Measurements from ENCODE around the gene DUSP16. TPM values are rescaled to one million over a fixed set of nuclear protein-coding genes. Genes with fewer than 3 reads are reported as not detected.
"Not testable (repeated sequence)": the region's sequence is repeated elsewhere in the genome, so short reads cannot be mapped to it uniquely, and the experiment has no call there.

DUSP16 gene
- total and polyA plus RNA-seq, 2 experiments from 2014 or later: 11.7 to 59.4 TPM

DNA sequence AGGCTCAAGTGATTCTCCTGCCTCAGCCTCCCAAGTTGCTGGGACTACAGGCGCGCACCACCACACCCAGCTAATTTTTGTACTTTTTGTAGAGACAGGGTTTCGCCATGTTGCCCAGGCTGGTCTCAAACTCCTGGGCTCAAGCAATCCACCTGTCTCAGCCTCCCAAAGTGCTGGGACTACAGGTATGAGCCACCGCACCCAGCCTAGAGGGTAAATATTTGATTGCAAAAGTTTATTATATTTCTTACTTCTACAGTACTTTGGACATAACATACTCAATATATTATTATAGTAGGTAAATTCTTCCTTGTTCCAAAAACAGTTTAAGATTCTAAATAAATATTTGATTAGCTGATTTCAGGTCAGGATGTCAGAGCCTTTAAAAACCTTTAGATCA lies 40.0 kb downstream of the DUSP16 start:
- DNase-seq (ENCODE audit: low spot score); H3K27me3 ChIP-seq (ENCODE audit: insufficient read depth); H3K27me3 Mint-ChIP-seq (ENCODE audit: insufficient read depth, low read depth, poor library complexity); ATAC-seq; H3F3A ChIP-seq (replicated peaks; ENCODE audit: low read depth); H3K4me2 ChIP-seq; H3K4me3 ChIP-seq; H2AFZ ChIP-seq; H3K27ac Mint-ChIP-seq; H3K27ac ChIP-seq (ENCODE audit: low read depth); H3K9me2 ChIP-seq (ENCODE audit: insufficient read depth); H3K4me3 Mint-ChIP-seq; H3K9me3 Mint-ChIP-seq; H4K20me1 ChIP-seq (replicated peaks; ENCODE audit: insufficient read depth); H3K36me3 ChIP-seq (ENCODE audit: insufficient read depth): not testable (repeated sequence)
- Histone ChIP-seq H3K79me2 (replicated peaks; ENCODE audit: insufficient read depth) (peaks cover 80% of the 10 kb centered on the region), H3K4me1 (ENCODE audit: insufficient read depth) (peaks cover 49% of the 10 kb centered on the region)
- Mint-ChIP-seq H3K4me1 (peaks cover 56% of the 10 kb centered on the region), H3K36me3 (ENCODE audit: low read depth) (peaks cover 28% of the 10 kb centered on the region)

DNA sequence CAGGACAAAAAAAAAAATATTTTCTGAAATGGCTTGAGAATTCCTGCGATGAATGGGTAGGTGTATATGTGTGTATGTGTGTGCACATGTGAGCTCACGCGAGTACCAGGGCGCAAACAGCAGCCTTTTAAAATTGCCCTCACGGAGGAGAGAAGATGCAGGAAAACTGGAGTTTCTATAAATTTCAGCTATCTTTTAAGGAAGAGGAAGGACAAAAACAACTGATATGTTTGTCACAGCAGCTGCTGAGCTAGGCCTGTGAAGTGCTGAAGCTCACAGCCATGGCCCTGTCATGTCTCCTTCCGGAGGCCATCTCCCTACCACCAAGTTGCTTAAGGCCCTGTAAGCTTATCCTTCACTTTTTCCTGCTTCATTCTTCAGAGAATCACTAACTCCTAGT lies 40.8 kb downstream of the DUSP16 start:
- Histone ChIP-seq H4K20me1 (replicated peaks; ENCODE audit: insufficient read depth) (0 out of 2 replicates have a peak, but pooled peaks cover 4% of the 10 kb centered on the region), H3K27ac (ENCODE audit: low read depth) (peak overlapping the region; percentile 72), H3K4me2 (no peak overlapping the region), H3K9me2 (ENCODE audit: insufficient read depth) (no peaks in the 10 kb centered on the region), H3K36me3 (ENCODE audit: insufficient read depth) (0 out of 2 replicates have a peak, but pooled peaks cover 3% of the 10 kb centered on the region), H3K79me2 (replicated peaks; ENCODE audit: insufficient read depth) (peaks cover 80% of the 10 kb centered on the region), H3K27me3 (ENCODE audit: insufficient read depth) (no peaks in the 10 kb centered on the region), H2AFZ (no peak overlapping the region), H3F3A (replicated peaks; ENCODE audit: low read depth) (no peaks in the 10 kb centered on the region), H3K4me3 (no peak overlapping the region), H3K4me1 (ENCODE audit: insufficient read depth) (peaks cover 43% of the 10 kb centered on the region)
- DNase-seq (ENCODE audit: low spot score): peak; percentile 27
- peak; percentile 64 for ATAC-seq
- Mint-ChIP-seq H3K4me3 (no peak overlapping the region), H3K9me3 (no peaks in the 10 kb centered on the region), H3K27ac (peak overlapping the region; percentile 47; the same call in 1 of the 2 replicates), H3K27me3 (ENCODE audit: insufficient read depth, low read depth, poor library complexity) (peaks cover 2% of the 10 kb centered on the region), H3K36me3 (ENCODE audit: low read depth) (peaks cover 36% of the 10 kb centered on the region), H3K4me1 (peaks cover 50% of the 10 kb centered on the region)
- TF ChIP-seq POLR2AphosphoS5 (IDR thresholded peaks at IDR 0.05; ENCODE audit: low read depth) (no peak), EZH2phosphoT487 (IDR thresholded peaks at IDR 0.05; ENCODE audit: unreplicated experiment) (no peak), JUNB (IDR thresholded peaks at IDR 0.05; ENCODE audit: unreplicated experiment) (no peak), STAT1 (IDR thresholded peaks at IDR 0.05; ENCODE audit: unreplicated experiment) (no peak), ZNF114 (CRISPR knock-in tag; IDR thresholded peaks at IDR 0.05) (no peak), CREB1 (CRISPR knock-in tag; IDR thresholded peaks at IDR 0.05; ENCODE audit: low read depth) (no peak), EZH2 (IDR thresholded peaks at IDR 0.05; ENCODE audit: low read depth, unreplicated experiment) (no peak), NANOG (IDR thresholded peaks at IDR 0.05; ENCODE audit: borderline replicate concordance) (no peak), ZNF331 (CRISPR knock-in tag; IDR thresholded peaks at IDR 0.05; ENCODE audit: low read depth) (no peak)
- TF ChIP-seq, protein P1, sequence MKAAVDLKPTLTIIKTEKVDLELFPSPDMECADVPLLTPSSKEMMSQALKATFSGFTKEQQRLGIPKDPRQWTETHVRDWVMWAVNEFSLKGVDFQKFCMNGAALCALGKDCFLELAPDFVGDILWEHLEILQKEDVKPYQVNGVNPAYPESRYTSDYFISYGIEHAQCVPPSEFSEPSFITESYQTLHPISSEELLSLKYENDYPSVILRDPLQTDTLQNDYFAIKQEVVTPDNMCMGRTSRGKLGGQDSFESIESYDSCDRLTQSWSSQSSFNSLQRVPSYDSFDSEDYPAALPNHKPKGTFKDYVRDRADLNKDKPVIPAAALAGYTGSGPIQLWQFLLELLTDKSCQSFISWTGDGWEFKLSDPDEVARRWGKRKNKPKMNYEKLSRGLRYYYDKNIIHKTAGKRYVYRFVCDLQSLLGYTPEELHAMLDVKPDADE (IDR thresholded peaks at IDR 0.05): no peak
- TF ChIP-seq, protein P2, sequence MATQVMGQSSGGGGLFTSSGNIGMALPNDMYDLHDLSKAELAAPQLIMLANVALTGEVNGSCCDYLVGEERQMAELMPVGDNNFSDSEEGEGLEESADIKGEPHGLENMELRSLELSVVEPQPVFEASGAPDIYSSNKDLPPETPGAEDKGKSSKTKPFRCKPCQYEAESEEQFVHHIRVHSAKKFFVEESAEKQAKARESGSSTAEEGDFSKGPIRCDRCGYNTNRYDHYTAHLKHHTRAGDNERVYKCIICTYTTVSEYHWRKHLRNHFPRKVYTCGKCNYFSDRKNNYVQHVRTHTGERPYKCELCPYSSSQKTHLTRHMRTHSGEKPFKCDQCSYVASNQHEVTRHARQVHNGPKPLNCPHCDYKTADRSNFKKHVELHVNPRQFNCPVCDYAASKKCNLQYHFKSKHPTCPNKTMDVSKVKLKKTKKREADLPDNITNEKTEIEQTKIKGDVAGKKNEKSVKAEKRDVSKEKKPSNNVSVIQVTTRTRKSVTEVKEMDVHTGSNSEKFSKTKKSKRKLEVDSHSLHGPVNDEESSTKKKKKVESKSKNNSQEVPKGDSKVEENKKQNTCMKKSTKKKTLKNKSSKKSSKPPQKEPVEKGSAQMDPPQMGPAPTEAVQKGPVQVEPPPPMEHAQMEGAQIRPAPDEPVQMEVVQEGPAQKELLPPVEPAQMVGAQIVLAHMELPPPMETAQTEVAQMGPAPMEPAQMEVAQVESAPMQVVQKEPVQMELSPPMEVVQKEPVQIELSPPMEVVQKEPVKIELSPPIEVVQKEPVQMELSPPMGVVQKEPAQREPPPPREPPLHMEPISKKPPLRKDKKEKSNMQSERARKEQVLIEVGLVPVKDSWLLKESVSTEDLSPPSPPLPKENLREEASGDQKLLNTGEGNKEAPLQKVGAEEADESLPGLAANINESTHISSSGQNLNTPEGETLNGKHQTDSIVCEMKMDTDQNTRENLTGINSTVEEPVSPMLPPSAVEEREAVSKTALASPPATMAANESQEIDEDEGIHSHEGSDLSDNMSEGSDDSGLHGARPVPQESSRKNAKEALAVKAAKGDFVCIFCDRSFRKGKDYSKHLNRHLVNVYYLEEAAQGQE (IDR thresholded peaks at IDR 0.05; ENCODE audit: unreplicated experiment): no peak
- TF ChIP-seq, protein P3, sequence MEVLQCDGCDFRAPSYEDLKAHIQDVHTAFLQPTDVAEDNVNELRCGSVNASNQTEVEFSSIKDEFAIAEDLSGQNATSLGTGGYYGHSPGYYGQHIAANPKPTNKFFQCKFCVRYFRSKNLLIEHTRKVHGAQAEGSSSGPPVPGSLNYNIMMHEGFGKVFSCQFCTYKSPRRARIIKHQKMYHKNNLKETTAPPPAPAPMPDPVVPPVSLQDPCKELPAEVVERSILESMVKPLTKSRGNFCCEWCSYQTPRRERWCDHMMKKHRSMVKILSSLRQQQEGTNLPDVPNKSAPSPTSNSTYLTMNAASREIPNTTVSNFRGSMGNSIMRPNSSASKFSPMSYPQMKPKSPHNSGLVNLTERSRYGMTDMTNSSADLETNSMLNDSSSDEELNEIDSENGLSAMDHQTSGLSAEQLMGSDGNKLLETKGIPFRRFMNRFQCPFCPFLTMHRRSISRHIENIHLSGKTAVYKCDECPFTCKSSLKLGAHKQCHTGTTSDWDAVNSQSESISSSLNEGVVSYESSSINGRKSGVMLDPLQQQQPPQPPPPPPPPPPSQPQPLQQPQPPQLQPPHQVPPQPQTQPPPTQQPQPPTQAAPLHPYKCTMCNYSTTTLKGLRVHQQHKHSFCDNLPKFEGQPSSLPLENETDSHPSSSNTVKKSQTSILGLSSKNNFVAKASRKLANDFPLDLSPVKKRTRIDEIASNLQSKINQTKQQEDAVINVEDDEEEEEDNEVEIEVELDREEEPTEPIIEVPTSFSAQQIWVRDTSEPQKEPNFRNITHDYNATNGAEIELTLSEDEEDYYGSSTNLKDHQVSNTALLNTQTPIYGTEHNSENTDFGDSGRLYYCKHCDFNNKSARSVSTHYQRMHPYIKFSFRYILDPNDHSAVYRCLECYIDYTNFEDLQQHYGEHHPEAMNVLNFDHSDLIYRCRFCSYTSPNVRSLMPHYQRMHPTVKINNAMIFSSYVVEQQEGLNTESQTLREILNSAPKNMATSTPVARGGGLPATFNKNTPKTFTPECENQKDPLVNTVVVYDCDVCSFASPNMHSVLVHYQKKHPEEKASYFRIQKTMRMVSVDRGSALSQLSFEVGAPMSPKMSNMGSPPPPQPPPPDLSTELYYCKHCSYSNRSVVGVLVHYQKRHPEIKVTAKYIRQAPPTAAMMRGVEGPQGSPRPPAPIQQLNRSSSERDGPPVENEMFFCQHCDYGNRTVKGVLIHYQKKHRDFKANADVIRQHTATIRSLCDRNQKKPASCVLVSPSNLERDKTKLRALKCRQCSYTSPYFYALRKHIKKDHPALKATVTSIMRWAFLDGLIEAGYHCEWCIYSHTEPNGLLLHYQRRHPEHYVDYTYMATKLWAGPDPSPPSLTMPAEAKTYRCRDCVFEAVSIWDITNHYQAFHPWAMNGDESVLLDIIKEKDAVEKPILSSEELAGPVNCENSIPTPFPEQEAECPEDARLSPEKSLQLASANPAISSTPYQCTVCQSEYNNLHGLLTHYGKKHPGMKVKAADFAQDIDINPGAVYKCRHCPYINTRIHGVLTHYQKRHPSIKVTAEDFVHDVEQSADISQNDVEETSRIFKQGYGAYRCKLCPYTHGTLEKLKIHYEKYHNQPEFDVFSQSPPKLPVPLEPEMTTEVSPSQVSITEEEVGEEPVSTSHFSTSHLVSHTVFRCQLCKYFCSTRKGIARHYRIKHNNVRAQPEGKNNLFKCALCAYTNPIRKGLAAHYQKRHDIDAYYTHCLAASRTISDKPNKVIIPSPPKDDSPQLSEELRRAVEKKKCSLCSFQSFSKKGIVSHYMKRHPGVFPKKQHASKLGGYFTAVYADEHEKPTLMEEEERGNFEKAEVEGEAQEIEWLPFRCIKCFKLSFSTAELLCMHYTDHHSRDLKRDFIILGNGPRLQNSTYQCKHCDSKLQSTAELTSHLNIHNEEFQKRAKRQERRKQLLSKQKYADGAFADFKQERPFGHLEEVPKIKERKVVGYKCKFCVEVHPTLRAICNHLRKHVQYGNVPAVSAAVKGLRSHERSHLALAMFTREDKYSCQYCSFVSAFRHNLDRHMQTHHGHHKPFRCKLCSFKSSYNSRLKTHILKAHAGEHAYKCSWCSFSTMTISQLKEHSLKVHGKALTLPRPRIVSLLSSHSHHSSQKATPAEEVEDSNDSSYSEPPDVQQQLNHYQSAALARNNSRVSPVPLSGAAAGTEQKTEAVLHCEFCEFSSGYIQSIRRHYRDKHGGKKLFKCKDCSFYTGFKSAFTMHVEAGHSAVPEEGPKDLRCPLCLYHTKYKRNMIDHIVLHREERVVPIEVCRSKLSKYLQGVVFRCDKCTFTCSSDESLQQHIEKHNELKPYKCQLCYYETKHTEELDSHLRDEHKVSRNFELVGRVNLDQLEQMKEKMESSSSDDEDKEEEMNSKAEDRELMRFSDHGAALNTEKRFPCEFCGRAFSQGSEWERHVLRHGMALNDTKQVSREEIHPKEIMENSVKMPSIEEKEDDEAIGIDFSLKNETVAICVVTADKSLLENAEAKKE (CRISPR knock-in tag; IDR thresholded peaks at IDR 0.05): no peak

Measured in GM23338 (cell line).